Measurements from ENCODE around the gene RAB3C.

Gene RAB3C

DNA sequence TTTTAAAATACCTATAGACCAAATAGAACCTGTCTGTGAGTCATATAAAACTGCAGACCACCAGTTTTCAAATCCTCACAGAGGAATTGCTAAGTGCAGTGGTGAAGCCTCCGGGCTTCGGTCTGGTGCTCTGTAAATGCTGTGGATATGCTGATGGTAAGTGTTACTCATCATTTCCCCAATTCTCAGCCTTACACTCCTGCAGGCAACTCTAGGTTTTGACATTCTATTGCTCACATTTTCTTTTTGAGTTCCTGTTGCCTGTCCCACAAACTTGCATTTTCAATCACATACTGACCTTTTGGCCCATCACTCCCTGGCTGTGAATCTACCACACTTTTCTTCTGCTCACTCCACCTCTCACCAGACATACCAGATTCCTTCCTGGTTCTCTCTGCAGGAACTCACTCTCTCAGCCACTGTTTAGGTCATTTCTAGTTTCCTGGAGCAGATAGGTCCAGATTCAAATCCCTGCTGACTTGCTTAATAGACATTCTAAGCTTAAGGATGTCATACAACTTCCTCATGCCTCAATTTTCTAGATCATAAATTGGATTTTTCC, 192.9 kb downstream of the RAB3C start:
- DNase-seq (ENCODE audit: low read depth, low spot score) = no peak
- Histone ChIP-seq H3K27ac (no peak overlapping the region), H3K9me3 (ENCODE audit: low read depth, low read length) (no peaks in the 10 kb centered on the region), H3K4me3 (no peak overlapping the region), H3K9ac (ENCODE audit: insufficient read length) (no peak overlapping the region), H3K36me3 (ENCODE audit: insufficient read depth, low read length) (no peaks in the 10 kb centered on the region)
- TF ChIP-seq POLR2AphosphoS5 (IDR thresholded peaks at IDR 0.05; ENCODE audit: borderline replicate concordance, low read depth, low read length) (no peak), EZH2 (IDR thresholded peaks at IDR 0.05) (no peak), FOXP2 (optimal IDR thresholded peaks at IDR 0.05; ENCODE audit: control extremely low read depth, extremely low read length, insufficient read depth) (no peak)

DNA sequence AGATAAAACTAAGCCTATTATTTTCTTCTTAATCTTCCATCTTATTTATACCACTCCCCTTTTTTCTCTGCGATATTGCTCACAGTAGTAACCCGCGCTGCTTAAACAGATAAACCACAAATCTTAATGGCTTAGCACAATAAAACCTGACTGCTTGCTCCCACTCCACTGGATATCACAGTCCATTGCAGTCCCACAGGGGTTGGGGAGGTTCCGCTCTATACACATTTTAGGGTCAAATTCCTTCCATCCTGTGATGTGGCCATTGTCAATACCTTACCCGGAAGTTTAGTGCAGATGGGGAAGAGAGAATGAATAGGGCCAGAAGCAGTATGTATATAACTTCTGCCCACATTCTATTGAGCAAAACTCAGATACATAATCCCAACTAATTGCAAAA, 193.7 kb downstream of the RAB3C start:
- Histone ChIP-seq H3K4me3 (no peak overlapping the region), H3K27ac (no peak overlapping the region), H3K9me3 (ENCODE audit: low read depth, low read length) (no peaks in the 10 kb centered on the region), H3K36me3 (ENCODE audit: insufficient read depth, low read length) (no peaks in the 10 kb centered on the region), H3K9ac (ENCODE audit: insufficient read length) (no peak overlapping the region)
- TF ChIP-seq POLR2AphosphoS5 (IDR thresholded peaks at IDR 0.05; ENCODE audit: borderline replicate concordance, low read depth, low read length) (no peak), FOXP2 (optimal IDR thresholded peaks at IDR 0.05; ENCODE audit: control extremely low read depth, extremely low read length, insufficient read depth) (no peak), EZH2 (IDR thresholded peaks at IDR 0.05) (no peak)
- DNase-seq (ENCODE audit: low read depth, low spot score) = no peak

DNA sequence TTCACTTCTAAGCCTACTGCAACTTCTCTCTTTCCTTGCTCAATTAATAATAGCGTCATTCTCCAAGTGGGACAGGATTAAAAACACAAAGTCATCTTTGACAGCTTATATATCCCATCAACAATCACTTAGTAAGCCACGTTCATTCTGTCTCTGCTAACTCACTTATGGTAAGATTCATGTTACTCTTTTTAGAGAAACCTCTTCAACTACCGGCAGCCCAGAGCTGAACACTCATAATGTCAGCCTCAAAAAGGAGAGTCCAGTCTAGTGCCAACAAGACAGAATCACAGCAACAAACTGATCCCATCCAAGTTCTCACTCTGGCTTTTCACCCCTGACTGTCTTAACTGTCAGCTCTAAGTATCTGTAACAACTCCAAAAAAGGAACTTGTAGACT, 196.0 kb downstream of the RAB3C start:
- H3K9me3 ChIP-seq (ENCODE audit: low read depth, low read length) = no peaks in the 10 kb centered on the region
- DNase-seq (ENCODE audit: low read depth, low spot score) = no peak
- no peak overlapping the region for H3K9ac ChIP-seq (ENCODE audit: insufficient read length)
- no peak for TF ChIP-seq POLR2AphosphoS5 (IDR thresholded peaks at IDR 0.05; ENCODE audit: borderline replicate concordance, low read depth, low read length)
- no peak for TF ChIP-seq EZH2 (IDR thresholded peaks at IDR 0.05)
- TF ChIP-seq FOXP2 (optimal IDR thresholded peaks at IDR 0.05; ENCODE audit: control extremely low read depth, extremely low read length, insufficient read depth) = no peak
- no peak overlapping the region for H3K27ac ChIP-seq
- no peak overlapping the region for H3K4me3 ChIP-seq
- H3K36me3 ChIP-seq (ENCODE audit: insufficient read depth, low read length) = no peaks in the 10 kb centered on the region

DNA sequence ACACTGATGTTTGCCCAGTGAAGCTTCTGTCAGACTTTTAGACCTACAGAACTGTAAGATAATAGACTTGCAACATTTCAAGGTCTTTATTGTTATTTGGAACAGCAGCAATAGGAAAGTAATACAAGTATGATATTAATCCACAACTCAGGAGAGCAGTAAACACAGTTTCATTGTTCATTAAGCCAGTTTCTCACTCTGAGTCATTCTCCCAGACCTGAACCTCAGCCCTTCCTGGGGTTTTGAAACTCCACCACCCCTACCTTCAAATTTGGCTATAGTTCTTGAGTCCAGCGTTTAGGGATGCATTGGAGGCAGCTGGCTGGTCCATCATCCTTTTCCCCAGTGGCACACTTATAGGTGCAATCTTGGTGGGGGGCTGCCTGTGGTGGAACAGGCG, 203.2 kb downstream of the RAB3C start:
- TF ChIP-seq EZH2 (IDR thresholded peaks at IDR 0.05) (no peak), POLR2AphosphoS5 (IDR thresholded peaks at IDR 0.05; ENCODE audit: borderline replicate concordance, low read depth, low read length) (no peak), FOXP2 (optimal IDR thresholded peaks at IDR 0.05; ENCODE audit: control extremely low read depth, extremely low read length, insufficient read depth) (no peak)
- Histone ChIP-seq H3K27ac (no peak overlapping the region), H3K36me3 (ENCODE audit: insufficient read depth, low read length) (no peaks in the 10 kb centered on the region), H3K9ac (ENCODE audit: insufficient read length) (no peak overlapping the region), H3K9me3 (ENCODE audit: low read depth, low read length) (no peaks in the 10 kb centered on the region), H3K4me3 (no peak overlapping the region)
- DNase-seq (ENCODE audit: low read depth, low spot score) = no peak

DNA sequence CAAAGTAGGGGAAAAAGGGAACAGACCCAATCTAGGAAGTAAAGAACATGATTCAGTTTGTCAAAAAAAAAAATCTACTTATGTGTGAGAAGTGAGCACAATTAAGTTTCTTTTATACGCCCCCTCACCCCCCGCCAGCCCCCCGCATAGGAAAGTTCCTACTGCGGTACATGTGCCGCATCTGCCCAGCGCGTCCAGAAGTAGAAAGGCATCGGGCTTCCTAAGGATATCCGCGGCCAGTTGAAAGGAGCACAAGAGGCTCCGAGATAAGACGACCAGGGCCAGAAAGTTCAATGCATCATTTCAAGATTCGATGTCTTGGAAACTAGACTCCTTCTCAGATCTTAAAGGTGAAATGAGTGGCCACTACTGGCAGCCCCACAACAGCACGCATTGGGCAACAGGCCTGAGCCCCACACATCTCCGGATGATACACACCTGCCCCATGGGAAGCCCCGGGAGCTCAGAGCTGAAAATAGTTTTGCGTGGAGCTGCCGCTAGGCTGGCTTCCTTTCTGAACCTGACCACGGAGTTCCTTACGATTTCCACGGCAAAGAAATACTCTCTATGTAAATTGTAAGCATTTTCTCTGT, 203.9 kb downstream of the RAB3C start:
- Histone ChIP-seq H3K27ac (no peak overlapping the region), H3K4me3 (no peak overlapping the region), H3K9me3 (ENCODE audit: low read depth, low read length) (no peaks in the 10 kb centered on the region), H3K36me3 (ENCODE audit: insufficient read depth, low read length) (no peaks in the 10 kb centered on the region), H3K9ac (ENCODE audit: insufficient read length) (no peak overlapping the region)
- no peak for TF ChIP-seq POLR2AphosphoS5 (IDR thresholded peaks at IDR 0.05; ENCODE audit: borderline replicate concordance, low read depth, low read length)
- no peak for TF ChIP-seq FOXP2 (optimal IDR thresholded peaks at IDR 0.05; ENCODE audit: control extremely low read depth, extremely low read length, insufficient read depth)
- no peak for TF ChIP-seq EZH2 (IDR thresholded peaks at IDR 0.05)
- no peak for DNase-seq (ENCODE audit: low read depth, low spot score)

DNA sequence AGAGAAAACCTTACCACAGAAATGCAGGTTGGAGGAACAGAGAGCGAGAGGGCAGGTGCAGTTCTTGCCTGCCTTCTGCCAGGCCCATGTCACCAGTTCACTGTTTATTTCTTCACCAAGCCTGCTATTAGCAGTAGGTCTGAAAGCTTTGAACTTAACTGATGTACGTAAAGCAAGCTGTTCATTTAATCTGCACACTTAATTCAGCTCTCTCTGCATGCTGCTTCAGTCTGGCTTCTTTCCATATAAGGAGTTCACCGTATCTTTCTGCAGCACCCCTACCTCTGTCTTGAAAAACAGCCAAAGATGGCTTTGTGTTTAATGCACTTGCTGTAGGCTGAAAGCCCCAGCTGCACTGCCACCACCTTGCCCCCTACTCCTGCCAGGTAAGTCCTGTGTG, 205.1 kb downstream of the RAB3C start:
- H3K27ac ChIP-seq = no peak overlapping the region
- no peak for TF ChIP-seq POLR2AphosphoS5 (IDR thresholded peaks at IDR 0.05; ENCODE audit: borderline replicate concordance, low read depth, low read length)
- TF ChIP-seq FOXP2 (optimal IDR thresholded peaks at IDR 0.05; ENCODE audit: control extremely low read depth, extremely low read length, insufficient read depth) = no peak
- TF ChIP-seq EZH2 (IDR thresholded peaks at IDR 0.05) = no peak
- no peaks in the 10 kb centered on the region for H3K36me3 ChIP-seq (ENCODE audit: insufficient read depth, low read length)
- no peak for DNase-seq (ENCODE audit: low read depth, low spot score)
- no peak overlapping the region for H3K4me3 ChIP-seq
- H3K9ac ChIP-seq (ENCODE audit: insufficient read length) = no peak overlapping the region
- H3K9me3 ChIP-seq (ENCODE audit: low read depth, low read length) = no peaks in the 10 kb centered on the region

DNA sequence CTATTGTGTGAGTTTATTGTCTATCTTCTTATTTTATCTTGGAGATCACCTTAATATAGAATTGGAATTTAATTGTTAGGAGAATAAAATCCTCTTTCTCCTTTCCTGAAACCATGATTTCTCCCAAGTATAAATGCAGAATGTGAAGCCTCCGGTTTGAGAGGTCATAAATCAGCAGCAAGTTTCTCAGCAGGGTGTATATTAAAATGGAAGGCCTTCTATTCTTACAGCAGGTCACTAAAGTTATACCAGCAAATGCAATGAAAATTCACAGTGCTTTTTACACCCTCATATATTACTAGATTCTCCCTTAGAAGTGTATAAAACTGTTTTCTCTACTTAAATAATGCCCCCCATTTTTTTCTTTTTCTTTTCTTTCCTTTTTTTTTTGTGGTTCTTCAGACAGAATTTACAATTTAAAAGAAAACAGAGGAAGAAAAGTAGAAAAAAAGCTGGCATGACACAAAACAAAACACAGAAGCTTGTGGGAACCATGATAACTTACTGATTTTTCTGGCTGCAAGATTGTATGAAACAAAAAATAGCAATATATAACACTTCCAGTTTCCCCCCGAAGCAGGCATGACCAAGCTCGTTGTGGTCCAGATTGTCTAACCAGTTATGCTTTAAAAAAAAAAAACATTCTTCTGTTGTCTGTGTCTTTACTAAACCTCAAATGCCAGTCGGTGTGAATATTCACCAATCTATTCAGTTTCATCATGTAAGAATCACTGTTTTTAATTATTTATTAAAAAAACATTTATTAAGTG, 211.2 kb downstream of the RAB3C start:
- TF ChIP-seq FOXP2 (optimal IDR thresholded peaks at IDR 0.05; ENCODE audit: control extremely low read depth, extremely low read length, insufficient read depth) (no peak), POLR2AphosphoS5 (IDR thresholded peaks at IDR 0.05; ENCODE audit: borderline replicate concordance, low read depth, low read length) (no peak), EZH2 (IDR thresholded peaks at IDR 0.05) (no peak)
- no peak overlapping the region for H3K9ac ChIP-seq (ENCODE audit: insufficient read length)
- no peaks in the 10 kb centered on the region for H3K36me3 ChIP-seq (ENCODE audit: insufficient read depth, low read length)
- H3K9me3 ChIP-seq (ENCODE audit: low read depth, low read length) = no peaks in the 10 kb centered on the region
- DNase-seq (ENCODE audit: low read depth, low spot score) = no peak
- no peak overlapping the region for H3K4me3 ChIP-seq
- H3K27ac ChIP-seq = no peak overlapping the region; the same call in 1 of the 2 replicates

DNA sequence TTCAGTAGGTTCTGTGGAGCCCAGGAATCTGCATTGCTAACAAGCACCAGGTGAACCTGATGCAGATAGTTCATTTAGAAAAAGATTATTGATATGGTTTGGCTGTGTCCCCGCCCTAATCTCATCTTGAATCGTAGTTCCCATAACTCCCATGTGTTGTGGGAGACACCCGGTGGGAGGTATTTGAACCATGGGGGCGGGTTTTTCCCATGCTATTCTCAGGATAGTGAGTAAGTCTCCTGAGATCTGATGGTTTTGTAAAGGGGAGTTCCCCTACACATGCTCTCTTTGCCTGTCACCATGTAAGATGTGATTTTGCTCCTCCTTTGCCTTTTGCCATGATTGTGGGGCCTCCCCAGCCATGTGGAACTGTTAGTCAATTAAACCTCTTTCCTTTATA, 212.0 kb downstream of the RAB3C start:
- H3K36me3 ChIP-seq (ENCODE audit: insufficient read depth, low read length) = no peaks in the 10 kb centered on the region
- no peak overlapping the region for H3K9ac ChIP-seq (ENCODE audit: insufficient read length)
- no peak overlapping the region for H3K27ac ChIP-seq
- no peaks in the 10 kb centered on the region for H3K9me3 ChIP-seq (ENCODE audit: low read depth, low read length)
- no peak overlapping the region for H3K4me3 ChIP-seq
- no peak for TF ChIP-seq POLR2AphosphoS5 (IDR thresholded peaks at IDR 0.05; ENCODE audit: borderline replicate concordance, low read depth, low read length)
- TF ChIP-seq FOXP2 (optimal IDR thresholded peaks at IDR 0.05; ENCODE audit: control extremely low read depth, extremely low read length, insufficient read depth) = no peak
- no peak for TF ChIP-seq EZH2 (IDR thresholded peaks at IDR 0.05)
- DNase-seq (ENCODE audit: low read depth, low spot score) = no peak

Measured in SK-N-MC (cell line).